HCT116 (cell line): Measurements from ENCODE around the gene DAPK1. TPM values are rescaled to one million over a fixed set of nuclear protein-coding genes. Genes with fewer than 3 reads are reported as not detected.

Experiments
- ATAC-seq: fragments of 200-7000 bp; cut with Tn5 transposase; 2 replicates; pipeline ENCODE4 v1.9.1; 2020; ENCODE audit warnings: mild to moderate bottlenecking, moderate library complexity
- BruUV-seq: library from RNA; stranded (reverse); fragments of 400-500 nt; replicated peaks from 2 replicates; lab custom pipeline; 2021; lab: Mats Ljungman, UMichigan
- CTCF ChIA-PET: fragments of 300-600 bp; sonication (Branson Sonifier 250); formaldehyde crosslinking; loops from one replicate; lab custom pipeline; 2021; ENCODE audit warnings: antibody characterized with exemption; lab: Charles Lee
- POLR2A ChIA-PET: fragments of 300-600, 350-600 bp; sonication (Branson Sonifier 250); formaldehyde crosslinking; loops from one replicate; lab custom pipeline; 2021; ENCODE audit warnings: antibody characterized with exemption; lab: Charles Lee
- RAD21 ChIA-PET, 2 experiments: fragments of 300-600 bp; sonication (Branson Sonifier 250); formaldehyde crosslinking; loops; one replicate each; lab custom pipeline; 2023; ENCODE audit warnings: low total read pairs in 2 of 2; ENCODE audit not compliant: uncharacterized antibody in 2 of 2, unreplicated experiment in 2 of 2, low non-redundant PET in 1 of 2; lab: Charles Lee
- DNase-seq: peaks from one replicate; pipeline ENCODE4 v3.0.0-alpha.2; 2010; ENCODE audit warnings: low read depth, low spot score
- H2AFZ ChIP-seq: fragments of 200-600 bp; shearing (Covaris generic), sonication (generic); 2 replicates; pipeline ENCODE4 v1.6.1; 2017; ENCODE audit warnings: low read depth, mixed run types, mixed read lengths, antibody characterized with exemption, low read length; ENCODE audit not compliant: poor library complexity, severe bottlenecking
- H3K27ac ChIP-seq: 2 replicates; pipeline ENCODE4 v1.5.1; 2012; ENCODE audit warnings: low read depth, low read length
- H3K27me3 ChIP-seq: fragments of 200-600 bp; sonication (generic); 2 replicates; pipeline ENCODE4 v1.6.1; 2016; ENCODE audit warnings: mixed run types, low read length, mixed read lengths; ENCODE audit not compliant: insufficient read depth
- H3K36me3 ChIP-seq, 2 experiments: fragments of 200-500 bp in 1 of 2; fragments of 200-600 bp in 1 of 2; sonication (Bioruptor generic) in 1 of 2; sonication (generic) in 1 of 2; 2 replicates each; pipeline versions ENCODE4 v1.5.1 to v1.6.1; 2014 to 2016; ENCODE audit warnings: low read length in 2 of 2, inconsistent platforms in 1 of 2, mixed read lengths in 1 of 2, mixed run types in 1 of 2; ENCODE audit not compliant: insufficient read depth in 2 of 2, control insufficient read depth in 1 of 2
- H3K4me1 ChIP-seq, 2 experiments: fragments of 200-600 bp in 1 of 2; sonication (generic) in 1 of 2; 2 replicates each; pipeline versions ENCODE4 v1.5.1 to v1.6.1; 2012 to 2017; ENCODE audit warnings: low read length in 2 of 2, inconsistent platforms in 1 of 2, mild to moderate bottlenecking in 1 of 2, mixed read lengths in 1 of 2, mixed run types in 1 of 2, moderate library complexity in 1 of 2; ENCODE audit not compliant: insufficient read depth in 2 of 2, control insufficient read depth in 1 of 2
- H3K4me2 ChIP-seq: fragments of 200-600 bp; sonication (generic); 2 replicates; pipeline ENCODE4 v1.6.1; 2017; ENCODE audit warnings: mixed run types, low read length, mixed read lengths
- H3K4me3 ChIP-seq, 2 experiments: fragments of 200-600 bp in 1 of 2; sonication (generic) in 1 of 2; replicated peaks in 1 of 2; 2 replicates each; pipeline ENCODE4 v1.5.1; 2011 to 2016; ENCODE audit warnings: low read length in 2 of 2, control low read depth in 1 of 2, low read depth in 1 of 2, mild to moderate bottlenecking in 1 of 2, mixed read lengths in 1 of 2, mixed run types in 1 of 2
- H3K79me2 ChIP-seq: fragments of 200-600 bp; sonication (generic); 2 replicates; pipeline ENCODE4 v1.6.1; 2017; ENCODE audit warnings: mild to moderate bottlenecking, mixed run types, low read length, moderate library complexity, mixed read lengths; ENCODE audit not compliant: insufficient read depth
- H3K9ac ChIP-seq: fragments of 200-600 bp; sonication (generic); 2 replicates; pipeline ENCODE4 v1.6.1; 2016; ENCODE audit warnings: low read length, mixed read lengths
- H3K9me2 ChIP-seq: fragments of 200-600 bp; sonication (generic), shearing (Covaris generic); 2 replicates; pipeline ENCODE4 v1.6.1; 2017; ENCODE audit warnings: mixed run types, mild to moderate bottlenecking, moderate library complexity; ENCODE audit not compliant: insufficient read depth
- H3K9me3 ChIP-seq, 2 experiments: fragments of 200-500 bp in 1 of 2; fragments of 200-600 bp in 1 of 2; sonication (Bioruptor generic) in 1 of 2; sonication (generic) in 1 of 2; 2 replicates each; pipeline ENCODE4 v1.6.1; 2014 to 2017; ENCODE audit warnings: low read length in 2 of 2, mixed read lengths in 2 of 2, inconsistent platforms in 1 of 2, low read depth in 1 of 2, mild to moderate bottlenecking in 1 of 2, mixed run types in 1 of 2, moderate library complexity in 1 of 2; ENCODE audit not compliant: control insufficient read depth in 1 of 2, insufficient read depth in 1 of 2
- H4K20me1 ChIP-seq: fragments of 200-600 bp; sonication (generic), shearing (Covaris generic); 2 replicates; pipeline ENCODE4 v1.6.1; 2017; ENCODE audit warnings: mixed run types, mild to moderate bottlenecking, moderate library complexity; ENCODE audit not compliant: insufficient read depth
- CBX3 ChIP-seq: IDR thresholded peaks from 2 replicates; pipeline ENCODE4 v1.6.1; 2012; ENCODE audit warnings: low read depth
- EGR1 ChIP-seq: IDR thresholded peaks from 2 replicates; pipeline ENCODE4 v1.6.1; 2012; ENCODE audit warnings: low read depth
- RAD21 ChIP-seq: IDR thresholded peaks from 2 replicates; pipeline ENCODE4 v1.6.1; 2012; ENCODE audit warnings: low read depth, mild to moderate bottlenecking
- SP1 ChIP-seq: IDR thresholded peaks from 2 replicates; pipeline ENCODE4 v1.6.1; 2012; ENCODE audit warnings: low read depth
- SRF ChIP-seq: IDR thresholded peaks from 2 replicates; pipeline ENCODE4 v1.6.1; 2012; ENCODE audit warnings: low read depth
- intact Hi-C: fragments of 100-400 bp; cut with micrococcal nuclease; formaldehyde crosslinking; loops from 2 replicates; pipeline ENCODE4 v1.10.0; 2022
- total RNA-seq: library from RNA; stranded (reverse); gene quantifications from one replicate; pipeline ENCODE4 v1.2.1, GENCODE V29; 2021; ENCODE audit not compliant: unreplicated experiment
- TF ChIP-seq, protein P1 (sequence below): IDR thresholded peaks from 2 replicates; pipeline ENCODE4 v1.6.1; 2012; ENCODE audit warnings: low read depth

Gene DAPK1
- total RNA-seq, 1 experiment from 2014 or later: 5.6 TPM

DNA sequence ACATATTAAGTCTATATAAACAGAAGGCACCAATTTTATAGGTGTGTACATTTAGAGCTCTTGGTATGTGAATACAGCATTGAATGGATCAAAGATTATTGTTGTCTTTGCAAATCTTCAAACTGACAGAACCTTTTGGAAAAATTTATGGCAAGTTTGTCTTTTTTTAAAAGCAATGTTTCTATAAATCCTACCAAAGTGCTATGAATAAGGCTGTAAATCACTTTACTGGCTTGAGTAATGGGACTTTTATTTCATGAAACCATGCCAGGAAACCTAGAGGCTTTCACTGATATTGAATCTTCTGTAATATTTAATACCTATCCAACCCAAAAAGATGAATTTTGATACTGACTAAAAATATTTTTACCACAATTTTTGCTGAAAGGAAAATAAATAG, 7.4 kb upstream of the DAPK1 start:
- Histone ChIP-seq H3K27ac (no peak overlapping the region), H4K20me1 (no peaks in the 10 kb centered on the region), H3K79me2 (no peaks in the 10 kb centered on the region), H3K27me3 (peaks cover 8% of the 10 kb centered on the region; the same call in 1 of the 2 replicates), H3K36me3 (no peaks in the 10 kb centered on the region), H3K4me1 (no peaks in the 10 kb centered on the region), H3K9me3 (no peaks in the 10 kb centered on the region), H3K4me2 (no peak overlapping the region), H3K9me2 (no peaks in the 10 kb centered on the region), H3K9ac (no peak overlapping the region), H3K4me3 (no peak overlapping the region), H2AFZ (no peak overlapping the region)
- TF ChIP-seq CBX3: no peak
- intact Hi-C loops: no loop called here
- ATAC-seq (no peak), DNase-seq (no peak)
- CTCF ChIA-PET: no interaction called here
- RAD21 ChIA-PET: no interaction called here
- POLR2A ChIA-PET: no interaction called here
- no TSS peak for BruUV-seq

DNA sequence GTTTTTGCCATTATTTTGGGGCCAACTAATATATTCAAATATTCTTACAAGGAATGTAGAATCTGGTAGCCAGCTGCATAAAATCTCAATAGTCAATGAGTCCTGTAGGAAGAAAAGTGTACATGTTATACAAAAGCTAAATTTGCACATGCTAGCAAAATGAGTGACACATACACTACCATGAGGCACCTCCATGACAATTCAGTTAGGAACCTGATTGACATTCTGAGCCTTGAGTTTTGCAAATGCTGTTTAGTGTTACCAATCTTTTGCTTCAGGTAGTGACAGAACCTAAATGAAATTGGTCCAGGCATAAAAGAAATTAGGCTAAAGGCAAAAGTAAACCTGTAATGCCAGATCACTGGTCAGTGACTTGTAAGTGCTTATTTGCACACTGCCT, 6.8 kb upstream of the DAPK1 start:
- Histone ChIP-seq H3K4me2 (no peak overlapping the region), H3K79me2 (no peaks in the 10 kb centered on the region), H3K36me3 (no peaks in the 10 kb centered on the region), H3K9me2 (no peaks in the 10 kb centered on the region), H4K20me1 (no peaks in the 10 kb centered on the region), H3K4me3 (no peak overlapping the region), H3K9me3 (no peaks in the 10 kb centered on the region), H3K4me1 (no peaks in the 10 kb centered on the region), H3K27ac (no peak overlapping the region), H2AFZ (no peak overlapping the region), H3K27me3 (peaks cover 8% of the 10 kb centered on the region; the same call in 1 of the 2 replicates), H3K9ac (no peak overlapping the region)
- TF ChIP-seq EGR1 (no peak), SP1 (no peak), RAD21 (no peak), SRF (no peak)
- TF ChIP-seq, protein P1, sequence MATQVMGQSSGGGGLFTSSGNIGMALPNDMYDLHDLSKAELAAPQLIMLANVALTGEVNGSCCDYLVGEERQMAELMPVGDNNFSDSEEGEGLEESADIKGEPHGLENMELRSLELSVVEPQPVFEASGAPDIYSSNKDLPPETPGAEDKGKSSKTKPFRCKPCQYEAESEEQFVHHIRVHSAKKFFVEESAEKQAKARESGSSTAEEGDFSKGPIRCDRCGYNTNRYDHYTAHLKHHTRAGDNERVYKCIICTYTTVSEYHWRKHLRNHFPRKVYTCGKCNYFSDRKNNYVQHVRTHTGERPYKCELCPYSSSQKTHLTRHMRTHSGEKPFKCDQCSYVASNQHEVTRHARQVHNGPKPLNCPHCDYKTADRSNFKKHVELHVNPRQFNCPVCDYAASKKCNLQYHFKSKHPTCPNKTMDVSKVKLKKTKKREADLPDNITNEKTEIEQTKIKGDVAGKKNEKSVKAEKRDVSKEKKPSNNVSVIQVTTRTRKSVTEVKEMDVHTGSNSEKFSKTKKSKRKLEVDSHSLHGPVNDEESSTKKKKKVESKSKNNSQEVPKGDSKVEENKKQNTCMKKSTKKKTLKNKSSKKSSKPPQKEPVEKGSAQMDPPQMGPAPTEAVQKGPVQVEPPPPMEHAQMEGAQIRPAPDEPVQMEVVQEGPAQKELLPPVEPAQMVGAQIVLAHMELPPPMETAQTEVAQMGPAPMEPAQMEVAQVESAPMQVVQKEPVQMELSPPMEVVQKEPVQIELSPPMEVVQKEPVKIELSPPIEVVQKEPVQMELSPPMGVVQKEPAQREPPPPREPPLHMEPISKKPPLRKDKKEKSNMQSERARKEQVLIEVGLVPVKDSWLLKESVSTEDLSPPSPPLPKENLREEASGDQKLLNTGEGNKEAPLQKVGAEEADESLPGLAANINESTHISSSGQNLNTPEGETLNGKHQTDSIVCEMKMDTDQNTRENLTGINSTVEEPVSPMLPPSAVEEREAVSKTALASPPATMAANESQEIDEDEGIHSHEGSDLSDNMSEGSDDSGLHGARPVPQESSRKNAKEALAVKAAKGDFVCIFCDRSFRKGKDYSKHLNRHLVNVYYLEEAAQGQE: no peak
- CTCF ChIA-PET: no interaction called here
- DNase-seq: no peak
- POLR2A ChIA-PET: no interaction called here
- RAD21 ChIA-PET: no interaction called here
- no peak for ATAC-seq
- intact Hi-C loops: no loop called here
- no TSS peak for BruUV-seq
